ENCODE measurements around the gene ZKSCAN2.
A peak's percentile ranks its signal among the peaks of the same experiment; 100 is the strongest.

ZKSCAN2 gene

GRCh38 chr16:25224731-25225319, 32.8 kb downstream of the ZKSCAN2 start:
- peak; percentile 22 for DNase-seq (ENCODE audit: low spot score)

- no peak for DNase-seq (ENCODE audit: low spot score)
These were observed 33.7 kb downstream of the ZKSCAN2 start for GRCh38 chr16:25223964-25224363.

DNA sequence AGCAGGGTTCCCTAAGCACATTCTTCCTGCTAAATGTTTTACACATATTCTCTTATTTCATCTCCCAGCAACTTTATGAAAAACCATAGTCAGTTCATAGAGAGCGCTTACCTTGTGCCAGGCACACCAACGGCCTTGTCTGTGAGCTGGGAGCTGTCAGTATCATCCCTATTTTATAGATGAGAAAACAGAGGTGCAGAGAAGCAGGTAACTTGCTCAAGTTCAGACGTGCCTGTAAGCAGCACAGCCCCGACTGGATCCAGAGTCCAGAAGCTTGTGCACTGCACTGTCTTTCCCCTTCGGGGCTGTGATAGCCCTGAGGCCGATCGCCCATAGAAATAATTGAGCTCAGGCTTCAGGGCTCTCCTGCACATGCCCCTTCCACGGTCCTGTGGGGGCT, 34.7 kb downstream of the ZKSCAN2 start:
- no peak for DNase-seq (ENCODE audit: low spot score)

DNA sequence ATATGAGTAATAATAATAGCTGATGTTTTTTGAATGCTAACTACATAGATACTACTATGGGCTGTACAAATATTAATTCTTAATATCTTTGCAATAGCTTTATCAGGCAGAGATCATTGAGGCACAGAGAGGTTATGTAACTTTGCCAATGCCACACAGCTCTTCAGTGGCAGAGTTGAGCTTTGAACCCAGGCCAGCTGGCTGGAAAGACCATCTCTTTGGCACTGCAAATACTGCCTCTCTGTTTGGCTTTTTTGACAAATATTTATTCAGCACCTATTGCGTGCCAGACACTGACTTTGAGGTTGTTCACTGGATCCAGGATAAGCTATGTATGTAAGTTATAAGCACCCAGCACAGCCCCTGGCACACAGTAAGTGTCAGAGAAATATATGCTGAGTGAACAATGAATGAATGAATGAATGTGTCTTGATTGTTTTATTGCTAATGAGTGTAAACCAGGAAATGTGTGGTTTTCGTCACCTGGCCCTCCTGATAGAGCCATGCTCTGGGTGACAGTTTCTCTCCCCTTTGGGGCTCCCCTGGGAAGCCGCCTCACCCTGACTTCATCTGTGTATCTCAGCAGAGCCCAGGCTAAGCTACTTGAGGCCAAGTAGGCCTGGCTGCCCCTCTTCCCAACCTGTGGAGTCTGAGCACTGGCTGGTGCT, 38.4 kb downstream of the ZKSCAN2 start:
- DNase-seq (ENCODE audit: low spot score) = no peak

GRCh38 chr16:25217921-25218320, 39.7 kb downstream of the ZKSCAN2 start:
- DNase-seq (ENCODE audit: low spot score) = no peak

DNA sequence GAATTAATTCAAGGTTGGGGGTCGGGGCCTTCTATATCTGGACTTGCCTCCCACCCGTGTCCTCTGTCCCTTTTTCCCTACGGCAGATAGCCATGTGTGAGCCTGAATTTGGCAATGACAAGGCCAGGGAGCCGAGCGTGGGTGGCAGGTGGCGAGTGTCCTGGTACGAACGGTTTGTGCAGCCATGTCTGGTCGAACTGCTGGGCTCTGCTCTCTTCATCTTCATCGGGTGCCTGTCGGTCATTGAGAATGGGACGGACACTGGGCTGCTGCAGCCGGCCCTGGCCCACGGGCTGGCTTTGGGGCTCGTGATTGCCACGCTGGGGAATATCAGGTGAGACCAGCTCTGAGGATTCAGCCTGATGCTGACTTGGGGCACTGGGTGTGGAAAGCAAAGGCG, 40.5 kb downstream of the ZKSCAN2 start:
- no peak for DNase-seq (ENCODE audit: low spot score)

DNA sequence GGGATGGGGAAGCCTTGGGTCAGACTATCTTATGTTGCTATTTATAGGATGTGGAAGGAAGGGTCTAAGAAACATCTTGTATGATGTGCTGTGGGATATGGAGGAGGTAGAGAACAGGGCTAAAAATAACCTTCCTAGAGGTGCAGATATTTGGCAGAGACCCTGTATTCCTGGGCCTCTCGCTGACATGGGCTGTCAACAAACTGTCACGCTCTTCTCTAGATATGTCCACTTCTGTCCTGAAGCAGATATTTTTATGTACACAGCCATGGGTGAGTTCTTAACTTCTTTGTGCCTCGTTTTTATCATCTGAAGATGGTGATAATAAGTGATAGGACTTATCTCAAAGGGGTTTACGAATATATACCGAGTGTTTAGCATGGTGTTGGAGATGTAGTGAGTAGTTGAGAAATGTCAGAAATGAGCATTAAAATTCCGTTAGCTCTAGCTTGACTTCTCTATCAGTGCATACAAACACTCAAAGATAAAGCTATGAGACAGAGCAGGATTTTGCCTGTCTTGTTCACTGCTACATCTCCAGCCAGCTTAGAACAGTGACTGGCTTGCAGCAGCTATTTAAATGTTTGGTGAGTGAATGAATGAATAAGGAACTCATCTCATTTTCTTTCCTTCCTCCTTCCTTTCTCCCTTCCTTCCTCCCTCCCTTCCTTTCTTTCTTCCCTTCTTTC, 43.8 kb downstream of the ZKSCAN2 start:
- DNase-seq (ENCODE audit: low spot score) = no peak

GRCh38 chr16:25212636-25213035, 45.0 kb downstream of the ZKSCAN2 start:
- DNase-seq (ENCODE audit: low spot score) = no peak

GRCh38 chr16:25210758-25211157, 46.9 kb downstream of the ZKSCAN2 start:
- DNase-seq (ENCODE audit: low spot score) = no peak

GRCh38 chr16:25199457-25199856, 58.2 kb downstream of the ZKSCAN2 start:
- no peak for DNase-seq (ENCODE audit: low spot score)

DNA sequence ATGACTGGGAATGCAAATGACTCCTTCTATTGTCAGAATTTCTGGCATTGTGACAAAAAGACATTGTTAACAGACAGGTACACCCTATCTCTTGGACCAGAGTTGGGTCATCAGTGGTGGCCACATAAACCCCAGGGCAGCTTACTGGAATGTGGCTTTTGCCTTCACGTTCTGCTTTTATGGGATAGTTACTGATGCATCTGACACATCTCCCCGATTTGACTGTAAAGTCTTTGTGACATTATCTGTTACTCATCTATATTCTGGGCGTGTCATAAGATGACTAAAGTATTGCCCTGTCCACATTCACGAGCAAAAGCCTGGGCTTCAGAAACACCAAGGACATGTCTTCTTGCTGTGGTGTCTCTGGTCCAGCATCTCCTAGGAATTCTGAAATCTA, 59.6 kb downstream of the ZKSCAN2 start:
- DNase-seq (ENCODE audit: low spot score) = no peak

DNA sequence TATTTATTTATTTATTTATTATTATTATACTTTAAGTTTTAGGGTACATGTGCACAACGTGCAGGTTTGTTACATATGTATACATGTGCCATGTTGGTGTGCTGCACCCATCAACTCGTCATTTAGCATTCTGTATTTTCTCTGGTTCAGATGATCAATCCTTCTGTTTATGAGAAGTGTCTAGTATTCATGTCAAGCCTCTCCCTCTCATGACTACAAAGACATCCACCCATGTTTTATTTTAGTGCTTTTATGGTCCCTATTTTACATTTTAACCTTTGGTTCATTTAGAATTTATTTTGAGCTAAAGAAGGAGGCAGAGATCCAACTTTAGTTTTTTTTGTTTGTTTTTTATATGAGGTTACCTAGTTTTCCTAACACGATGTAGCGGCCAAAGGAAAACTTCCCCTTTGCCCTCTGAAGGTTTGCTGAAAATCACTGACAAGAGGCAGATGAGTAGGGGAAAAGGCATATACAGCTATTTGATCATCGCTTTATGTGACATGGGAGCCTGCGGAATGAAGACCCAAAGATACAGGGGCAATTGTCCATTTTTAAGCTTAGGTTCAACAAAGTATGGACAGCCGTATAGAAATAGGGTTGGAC, 63.3 kb downstream of the ZKSCAN2 start:
- no peak for DNase-seq (ENCODE audit: low spot score)

DNA sequence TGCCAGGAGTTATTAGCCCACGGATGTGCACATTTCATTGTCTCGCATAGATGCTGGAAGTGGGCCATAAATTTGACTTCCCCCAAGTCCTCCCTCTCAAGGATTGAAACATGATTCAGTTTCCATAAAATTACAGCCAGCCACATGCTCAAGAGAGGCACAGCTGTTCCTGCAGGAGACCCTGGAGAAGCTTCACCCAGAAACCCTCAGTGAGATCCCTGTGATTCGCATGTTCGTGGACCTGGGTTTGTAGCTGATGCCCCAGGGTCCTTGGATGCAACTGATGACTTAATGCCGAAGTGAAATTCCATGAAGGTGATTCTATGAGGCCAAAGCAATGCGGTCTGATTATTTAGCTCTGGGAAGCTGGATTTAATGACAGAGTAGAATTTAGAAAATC, 65.5 kb downstream of the ZKSCAN2 start:
- no peak for DNase-seq (ENCODE audit: low spot score)

DNA sequence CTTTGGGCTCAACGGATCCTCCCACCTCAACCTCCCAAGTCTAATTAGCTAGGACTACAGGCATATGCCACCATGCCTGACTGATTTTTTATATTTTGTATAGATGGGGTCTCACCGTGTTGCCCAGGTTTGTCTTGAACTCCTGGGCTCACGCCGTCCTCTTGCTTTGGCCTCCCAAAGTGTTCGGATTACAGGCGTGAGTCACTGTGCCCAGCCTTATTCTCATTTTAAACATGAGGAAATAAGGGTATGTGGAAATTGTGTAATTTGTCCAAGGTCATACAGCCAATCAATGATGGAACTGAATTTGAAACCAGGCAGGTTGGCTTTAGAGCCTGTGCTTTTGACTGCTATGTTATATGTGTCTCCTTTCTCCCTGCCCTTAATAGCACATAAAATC, 68.3 kb downstream of the ZKSCAN2 start:
- no peak for DNase-seq (ENCODE audit: low spot score)

- no peak for DNase-seq (ENCODE audit: low spot score)
These were observed 70.2 kb downstream of the ZKSCAN2 start for GRCh38 chr16:25187491-25187795.

Measured in SK-N-DZ (cell line).